OCI-LY7 (cell line): ENCODE data around the gene SERPINB13. TPM values are rescaled to one million over a fixed set of nuclear protein-coding genes. Genes with fewer than 3 reads are reported as not detected.

Experiments
- BruUV-seq: library from RNA; stranded (reverse); fragments of 400-500 nt; replicated peaks from 2 replicates; lab custom pipeline; 2021; lab: Mats Ljungman, UMichigan
- CTCF ChIA-PET: fragments of 300-600 bp; sonication (Branson Sonifier 250); formaldehyde crosslinking; loops from one replicate; lab custom pipeline; 2022; ENCODE audit warnings: antibody characterized with exemption; ENCODE audit not compliant: unreplicated experiment; lab: Charles Lee
- POLR2A ChIA-PET: fragments of 300-600 bp; sonication (Branson Sonifier 250); formaldehyde crosslinking; loops from one replicate; lab custom pipeline; 2022; ENCODE audit warnings: antibody characterized with exemption; lab: Charles Lee
- DNase-seq: peaks from one replicate; pipeline ENCODE4 v3.0.0-alpha.2; 2015; ENCODE audit warnings: low spot score
- H2AFZ ChIP-seq: fragments of 200-600 bp; sonication (generic), shearing (Covaris generic); 2 replicates; pipeline ENCODE4 v1.6.1; 2014; ENCODE audit warnings: mild to moderate bottlenecking, antibody characterized with exemption, low read length, moderate library complexity
- H3K27ac ChIP-seq: fragments of 200-600 bp; sonication (generic); 2 replicates; pipeline ENCODE4 v1.5.1; 2014; ENCODE audit warnings: mixed run types, low read depth, mild to moderate bottlenecking, moderate library complexity, low read length, inconsistent platforms; ENCODE audit not compliant: poor library complexity, severe bottlenecking
- H3K36me3 ChIP-seq: fragments of 200-600 bp; sonication (generic); 2 replicates; pipeline ENCODE4 v1.6.1; 2014; ENCODE audit warnings: mild to moderate bottlenecking, antibody characterized with exemption, low read length, moderate library complexity, mixed read lengths; ENCODE audit not compliant: insufficient read depth
- H3K4me1 ChIP-seq: fragments of 200-600 bp; sonication (generic); 2 replicates; pipeline ENCODE4 v1.5.1; 2014; ENCODE audit warnings: mild to moderate bottlenecking, low read length; ENCODE audit not compliant: insufficient read depth, poor library complexity, severe bottlenecking
- H3K4me2 ChIP-seq: fragments of 200-600 bp; sonication (generic); 2 replicates; pipeline ENCODE4 v1.6.1; 2014; ENCODE audit warnings: mild to moderate bottlenecking, low read length
- H3K4me3 ChIP-seq: fragments of 200-600 bp; sonication (generic); 2 replicates; pipeline ENCODE4 v1.5.1; 2014; ENCODE audit warnings: mild to moderate bottlenecking, low read depth, low read length; ENCODE audit not compliant: poor library complexity, severe bottlenecking
- H3K79me2 ChIP-seq: fragments of 200-600 bp; sonication (generic); 2 replicates; pipeline ENCODE4 v1.6.1; 2016; ENCODE audit warnings: low read depth, mild to moderate bottlenecking, low read length, moderate library complexity, mixed read lengths; ENCODE audit not compliant: insufficient read depth
- H3K9me2 ChIP-seq: fragments of 200-600 bp; sonication (generic); 2 replicates; pipeline ENCODE4 v1.6.1; 2016; ENCODE audit warnings: mild to moderate bottlenecking, low read length, mixed read lengths; ENCODE audit not compliant: insufficient read depth
- H3K9me3 ChIP-seq: fragments of 200-600 bp; sonication (generic); 2 replicates; pipeline ENCODE4 v1.6.1; 2014; ENCODE audit warnings: mild to moderate bottlenecking, mixed run types, low read length, mixed read lengths
- H4K20me1 ChIP-seq: fragments of 200-600 bp; sonication (generic); 2 replicates; pipeline ENCODE4 v1.6.1; 2014; ENCODE audit warnings: mild to moderate bottlenecking, antibody characterized with exemption, low read length, moderate library complexity, mixed read lengths; ENCODE audit not compliant: insufficient read depth
- EZH2phosphoT487 ChIP-seq: fragments of 200-600 bp; sonication (generic); IDR thresholded peaks from 2 replicates; pipeline ENCODE4 v1.6.1; 2018; ENCODE audit warnings: low read depth, borderline replicate concordance, mild to moderate bottlenecking, mixed run types, antibody characterized with exemption, low read length, moderate library complexity, mixed read lengths
- intact Hi-C: fragments of 100-400 bp; cut with micrococcal nuclease; formaldehyde crosslinking; loops from one replicate; pipeline ENCODE4 v1.10.0; 2022; ENCODE audit not compliant: unreplicated experiment
- total RNA-seq, 2 experiments: library from RNA; depleted of rRNA in 1 of 2; stranded (reverse); fragments of >200 nt in 1 of 2; shearing (Covaris generic) in 1 of 2; gene quantifications; 2 replicates each; pipeline ENCODE4 v1.2.3, GENCODE V29; 2014 to 2022
- TF ChIP-seq, protein P1 (sequence below): fragments of 200-600 bp; sonication (generic); conservative IDR thresholded peaks from 2 replicates; pipeline ENCODE4 v1.5.1; 2014; ENCODE audit warnings: mild to moderate bottlenecking, antibody characterized with exemption, low read length, moderate library complexity, mixed read lengths

SERPINB13 gene
- total RNA-seq, 2 experiments from 2014 or later = not detected

DNA sequence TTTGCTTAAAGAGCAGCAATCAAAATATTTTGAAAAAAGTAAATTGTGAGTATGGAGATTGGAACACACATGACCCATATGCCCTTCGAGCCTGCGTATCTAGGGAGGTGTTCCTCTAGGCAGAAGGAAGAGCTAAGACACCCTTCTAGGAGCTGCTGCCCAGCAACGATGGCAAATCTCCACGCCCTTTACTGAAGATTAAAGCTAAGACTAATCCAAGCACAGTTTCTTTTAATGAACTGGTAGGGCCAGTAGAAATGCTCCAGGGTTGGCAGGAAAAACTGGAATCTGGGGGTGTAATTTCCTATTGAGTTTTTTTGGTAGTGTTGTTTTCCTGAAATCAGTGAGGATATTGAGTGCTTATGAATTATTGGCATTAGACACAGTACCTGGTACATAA is 712 bp upstream of the SERPINB13 start:
- no peak overlapping the region for H3K27ac ChIP-seq
- H3K36me3 ChIP-seq = no peaks in the 10 kb centered on the region
- no peaks in the 10 kb centered on the region for H3K79me2 ChIP-seq
- DNase-seq = no peak
- POLR2A ChIA-PET = no interaction called here
- no peak overlapping the region for H3K4me2 ChIP-seq
- no peaks in the 10 kb centered on the region for H4K20me1 ChIP-seq
- intact Hi-C loops = no loop called here
- CTCF ChIA-PET = no interaction called here
- no peaks in the 10 kb centered on the region for H3K9me3 ChIP-seq
- H3K4me1 ChIP-seq = no peaks in the 10 kb centered on the region
- BruUV-seq = no TSS peak
- no peak for TF ChIP-seq EZH2phosphoT487
- TF ChIP-seq, protein P1, sequence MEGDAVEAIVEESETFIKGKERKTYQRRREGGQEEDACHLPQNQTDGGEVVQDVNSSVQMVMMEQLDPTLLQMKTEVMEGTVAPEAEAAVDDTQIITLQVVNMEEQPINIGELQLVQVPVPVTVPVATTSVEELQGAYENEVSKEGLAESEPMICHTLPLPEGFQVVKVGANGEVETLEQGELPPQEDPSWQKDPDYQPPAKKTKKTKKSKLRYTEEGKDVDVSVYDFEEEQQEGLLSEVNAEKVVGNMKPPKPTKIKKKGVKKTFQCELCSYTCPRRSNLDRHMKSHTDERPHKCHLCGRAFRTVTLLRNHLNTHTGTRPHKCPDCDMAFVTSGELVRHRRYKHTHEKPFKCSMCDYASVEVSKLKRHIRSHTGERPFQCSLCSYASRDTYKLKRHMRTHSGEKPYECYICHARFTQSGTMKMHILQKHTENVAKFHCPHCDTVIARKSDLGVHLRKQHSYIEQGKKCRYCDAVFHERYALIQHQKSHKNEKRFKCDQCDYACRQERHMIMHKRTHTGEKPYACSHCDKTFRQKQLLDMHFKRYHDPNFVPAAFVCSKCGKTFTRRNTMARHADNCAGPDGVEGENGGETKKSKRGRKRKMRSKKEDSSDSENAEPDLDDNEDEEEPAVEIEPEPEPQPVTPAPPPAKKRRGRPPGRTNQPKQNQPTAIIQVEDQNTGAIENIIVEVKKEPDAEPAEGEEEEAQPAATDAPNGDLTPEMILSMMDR = no peak
- no peak overlapping the region for H3K4me3 ChIP-seq
- no peaks in the 10 kb centered on the region for H3K9me2 ChIP-seq
- no peak overlapping the region for H2AFZ ChIP-seq

DNA sequence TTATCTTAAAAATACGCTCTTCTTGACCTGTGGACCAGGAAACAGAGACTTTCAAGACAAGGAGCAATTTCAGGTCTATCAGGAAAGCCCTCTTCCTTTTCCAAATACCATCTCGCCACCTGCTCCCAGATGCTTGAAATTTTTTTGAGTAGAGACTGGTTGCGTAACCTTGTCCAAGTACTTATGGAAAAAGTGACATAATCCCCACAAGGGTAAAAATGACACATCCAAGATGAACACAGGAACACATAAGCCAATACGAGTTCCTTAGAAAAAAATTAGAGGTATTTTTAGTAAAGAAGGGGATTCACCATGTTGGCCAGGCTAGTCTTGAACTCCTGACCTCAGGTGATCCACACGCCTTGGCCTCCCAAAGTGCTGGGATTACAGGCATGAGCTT is 1.8 kb downstream of the SERPINB13 start:
- Histone ChIP-seq H3K4me3 (no peak overlapping the region), H3K9me2 (no peaks in the 10 kb centered on the region), H3K79me2 (no peaks in the 10 kb centered on the region), H3K9me3 (no peaks in the 10 kb centered on the region), H4K20me1 (no peaks in the 10 kb centered on the region), H3K4me2 (no peak overlapping the region), H3K27ac (no peak overlapping the region), H3K36me3 (no peaks in the 10 kb centered on the region), H2AFZ (no peak overlapping the region), H3K4me1 (no peaks in the 10 kb centered on the region)
- POLR2A ChIA-PET = interaction anchor here (0.7 kb wide), 1 partner anchor 227 kb away, joined by 3 read pairs; no protein-coding TSS in a partner anchor
- CTCF ChIA-PET = no interaction called here
- intact Hi-C loops = no loop called here
- DNase-seq = no peak
- BruUV-seq = no TSS peak
- TF ChIP-seq, protein P1 = no peak
- no peak for TF ChIP-seq EZH2phosphoT487

GRCh38 chr18:63590373-63590772 is 3.2 kb downstream of the SERPINB13 start:
- no peak overlapping the region for H3K4me2 ChIP-seq
- H4K20me1 ChIP-seq = no peaks in the 10 kb centered on the region
- ChIA-PET POLR2A (no interaction called here), CTCF (no interaction called here)
- H3K27ac ChIP-seq = no peak overlapping the region
- no peaks in the 10 kb centered on the region for H3K36me3 ChIP-seq
- no peaks in the 10 kb centered on the region for H3K9me2 ChIP-seq
- H2AFZ ChIP-seq = no peak overlapping the region
- BruUV-seq = no TSS peak
- TF ChIP-seq, protein P1 = no peak
- TF ChIP-seq EZH2phosphoT487 = no peak
- intact Hi-C loops = no loop called here
- no peaks in the 10 kb centered on the region for H3K4me1 ChIP-seq
- no peaks in the 10 kb centered on the region for H3K79me2 ChIP-seq
- no peak for DNase-seq
- H3K9me3 ChIP-seq = no peaks in the 10 kb centered on the region
- H3K4me3 ChIP-seq = no peak overlapping the region
